Activated naive CD4-positive, alpha-beta T cell treated with anti-CD3 and anti-CD28 coated beads for 36 hours (primary cell): ENCODE results near the gene NTMT1. TPM values are rescaled to one million over a fixed set of nuclear protein-coding genes. Genes with fewer than 3 reads are reported as not detected.
"Not testable (repeated sequence)": the region's sequence is repeated elsewhere in the genome, so short reads cannot be mapped to it uniquely, and the experiment has no call there.

Experiments
- CTCF ChIA-PET: fragments of 350-600 bp; sonication (Branson Sonifier 250); formaldehyde crosslinking; loops from one replicate; lab custom pipeline; 2021; ENCODE audit warnings: antibody characterized with exemption; lab: Charles Lee
- DNase-seq: peaks from one replicate; pipeline ENCODE4 v3.0.0-alpha.2; 2020
- H3K27ac Mint-ChIP-seq: one replicate; pipeline ENCODE4 v1.8.0; 2021; ENCODE audit warnings: mild to moderate bottlenecking, mixed read lengths
- H3K27me3 Mint-ChIP-seq: one replicate; pipeline ENCODE4 v1.8.0; 2021; ENCODE audit warnings: low read depth, mixed read lengths
- H3K36me3 Mint-ChIP-seq: one replicate; pipeline ENCODE4 v1.8.0; 2021; ENCODE audit warnings: low read depth, mixed read lengths
- H3K4me1 Mint-ChIP-seq: one replicate; pipeline ENCODE4 v1.8.0; 2021; ENCODE audit warnings: low read depth, mixed read lengths
- H3K4me3 Mint-ChIP-seq: one replicate; pipeline ENCODE4 v1.8.0; 2021; ENCODE audit warnings: mild to moderate bottlenecking, moderate library complexity, mixed read lengths
- H3K9me3 Mint-ChIP-seq: one replicate; pipeline ENCODE4 v1.8.0; 2021; ENCODE audit warnings: mixed read lengths
- intact Hi-C: fragments of 100-400 bp; cut with micrococcal nuclease; formaldehyde crosslinking; loops from one replicate; pipeline ENCODE4 v1.15.1; 2023
- total RNA-seq, 2 experiments: library from RNA; stranded (reverse); gene quantifications; one replicate each; pipeline ENCODE4 v1.2.3, GENCODE V29; 2021

NTMT1 gene
- total RNA-seq, 2 experiments from 2014 or later, result 58.6 to 59.3 TPM

GRCh38 chr9:129587487-129588262 lies 38.3 kb upstream of the NTMT1 start:
- H3K4me1 Mint-ChIP-seq, result peaks cover 27% of the 10 kb centered on the region
- H3K27ac Mint-ChIP-seq, result no peak overlapping the region
- no peaks in the 10 kb centered on the region for H3K27me3 Mint-ChIP-seq
- H3K4me3 Mint-ChIP-seq, result no peak overlapping the region
- no peak for DNase-seq
- H3K9me3 Mint-ChIP-seq, result no peaks in the 10 kb centered on the region
- CTCF ChIA-PET, result interaction anchor here (0.9 kb wide), 1 partner anchor 185 kb away, joined by 3 read pairs; no protein-coding TSS in a partner anchor
- intact Hi-C loops, result no loop called here
- H3K36me3 Mint-ChIP-seq, result no peaks in the 10 kb centered on the region

- CTCF ChIA-PET, result no interaction called here
- Mint-ChIP-seq H3K4me1 (peaks cover 11% of the 10 kb centered on the region), H3K9me3 (no peaks in the 10 kb centered on the region), H3K27ac (no peak overlapping the region), H3K4me3 (no peak overlapping the region), H3K36me3 (no peaks in the 10 kb centered on the region), H3K27me3 (no peaks in the 10 kb centered on the region)
- intact Hi-C loops, result no loop called here
- DNase-seq, result no peak
Measured at GRCh38 chr9:129590466-129590865, 35.5 kb upstream of the NTMT1 start.

- no peaks in the 10 kb centered on the region for H3K9me3 Mint-ChIP-seq
- no peak overlapping the region for H3K4me3 Mint-ChIP-seq
- no peak overlapping the region for H3K27ac Mint-ChIP-seq
- no peaks in the 10 kb centered on the region for H3K27me3 Mint-ChIP-seq
- H3K36me3 Mint-ChIP-seq, result no peaks in the 10 kb centered on the region
- no peak for DNase-seq
- intact Hi-C loops, result no loop called here
- H3K4me1 Mint-ChIP-seq, result peaks cover 5% of the 10 kb centered on the region
- CTCF ChIA-PET, result interaction anchor here (0.6 kb wide), 1 partner anchor 44 kb away, joined by 7 read pairs; no protein-coding TSS in a partner anchor
Measured at GRCh38 chr9:129591916-129592315, 34.0 kb upstream of the NTMT1 start.

- DNase-seq, H3K27me3 Mint-ChIP-seq, H3K9me3 Mint-ChIP-seq, H3K4me3 Mint-ChIP-seq, CTCF ChIA-PET, H3K4me1 Mint-ChIP-seq, H3K27ac Mint-ChIP-seq, intact Hi-C loops, H3K36me3 Mint-ChIP-seq: not testable (repeated sequence)
Measured at GRCh38 chr9:129592790-129593189, 33.2 kb upstream of the NTMT1 start.

- intact Hi-C loops, result no loop called here
- H3K27me3 Mint-ChIP-seq, result peaks cover 6% of the 10 kb centered on the region
- H3K4me3 Mint-ChIP-seq, result no peak overlapping the region
- H3K36me3 Mint-ChIP-seq, result no peaks in the 10 kb centered on the region
- H3K27ac Mint-ChIP-seq, result no peak overlapping the region
- no peaks in the 10 kb centered on the region for H3K9me3 Mint-ChIP-seq
- CTCF ChIA-PET, result no interaction called here
- no peak for DNase-seq
- H3K4me1 Mint-ChIP-seq, result peaks cover 10% of the 10 kb centered on the region
Measured at GRCh38 chr9:129594632-129595031, 31.3 kb upstream of the NTMT1 start.

- intact Hi-C loops, result no loop called here
- Mint-ChIP-seq H3K27me3 (peaks cover 6% of the 10 kb centered on the region), H3K9me3 (no peaks in the 10 kb centered on the region), H3K27ac (no peak overlapping the region), H3K36me3 (no peaks in the 10 kb centered on the region), H3K4me3 (no peak overlapping the region), H3K4me1 (peaks cover 10% of the 10 kb centered on the region)
- CTCF ChIA-PET, result interaction anchor here (1.7 kb wide), 1 partner anchor 453 kb away, joined by 6 read pairs; no protein-coding TSS in a partner anchor
- DNase-seq, result no peak
Measured at GRCh38 chr9:129595311-129595741, 30.6 kb upstream of the NTMT1 start.

- Mint-ChIP-seq H3K9me3 (no peaks in the 10 kb centered on the region), H3K4me3 (no peak overlapping the region), H3K27ac (no peak overlapping the region), H3K4me1 (peaks cover 10% of the 10 kb centered on the region), H3K27me3 (peaks cover 6% of the 10 kb centered on the region), H3K36me3 (no peaks in the 10 kb centered on the region)
- intact Hi-C loops, result no loop called here
- CTCF ChIA-PET, result interaction anchor here (1.1 to 1.7 kb wide), 2 partner anchors 28 to 453 kb away, joined by 3 to 6 read pairs; no protein-coding TSS in a partner anchor
- no peak for DNase-seq
Measured at GRCh38 chr9:129595903-129596540, 29.9 kb upstream of the NTMT1 start.

GRCh38 chr9:129596541-129597331 lies 29.2 kb upstream of the NTMT1 start:
- no peaks in the 10 kb centered on the region for H3K9me3 Mint-ChIP-seq
- H3K27ac Mint-ChIP-seq, result no peak overlapping the region
- H3K27me3 Mint-ChIP-seq, result peaks cover 6% of the 10 kb centered on the region
- H3K4me3 Mint-ChIP-seq, result peak overlapping the region; percentile 33
- no peak for DNase-seq
- CTCF ChIA-PET, result interaction anchor here (0.6 to 1.7 kb wide), 3 partner anchors 27 to 454 kb away, joined by 3 to 6 read pairs (median 3); no protein-coding TSS in a partner anchor
- intact Hi-C loops, result no loop called here
- no peaks in the 10 kb centered on the region for H3K36me3 Mint-ChIP-seq
- peaks cover 10% of the 10 kb centered on the region for H3K4me1 Mint-ChIP-seq

- intact Hi-C loops, result no loop called here
- peaks cover 10% of the 10 kb centered on the region for H3K4me1 Mint-ChIP-seq
- H3K27ac Mint-ChIP-seq, result no peak overlapping the region
- no peaks in the 10 kb centered on the region for H3K36me3 Mint-ChIP-seq
- CTCF ChIA-PET, result interaction anchor here (0.6 to 1.4 kb wide), 2 partner anchors 192 to 458 kb away, joined by 3 to 4 read pairs; no protein-coding TSS in a partner anchor
- H3K27me3 Mint-ChIP-seq, result peaks cover 6% of the 10 kb centered on the region
- DNase-seq, result peak; percentile 58
- peak overlapping the region; percentile 3 for H3K4me3 Mint-ChIP-seq
- H3K9me3 Mint-ChIP-seq, result no peaks in the 10 kb centered on the region
Measured at GRCh38 chr9:129597355-129598088, 28.4 kb upstream of the NTMT1 start.

GRCh38 chr9:129598089-129598596 lies 27.8 kb upstream of the NTMT1 start:
- no peak for DNase-seq
- CTCF ChIA-PET, result interaction anchor here (1.4 kb wide), 1 partner anchor 459 kb away, joined by 4 read pairs; no protein-coding TSS in a partner anchor
- Mint-ChIP-seq H3K36me3 (no peaks in the 10 kb centered on the region), H3K27ac (no peak overlapping the region), H3K9me3 (no peaks in the 10 kb centered on the region), H3K27me3 (peaks cover 6% of the 10 kb centered on the region), H3K4me3 (peak overlapping the region; percentile 3), H3K4me1 (peaks cover 14% of the 10 kb centered on the region)
- intact Hi-C loops, result no loop called here

- DNase-seq, result no peak
- peaks cover 20% of the 10 kb centered on the region for H3K4me1 Mint-ChIP-seq
- no peaks in the 10 kb centered on the region for H3K9me3 Mint-ChIP-seq
- H3K27me3 Mint-ChIP-seq, result peaks cover 6% of the 10 kb centered on the region
- intact Hi-C loops, result no loop called here
- H3K27ac Mint-ChIP-seq, result no peak overlapping the region
- no peaks in the 10 kb centered on the region for H3K36me3 Mint-ChIP-seq
- no peak overlapping the region for H3K4me3 Mint-ChIP-seq
- CTCF ChIA-PET, result interaction anchor here (0.7 kb wide), 1 partner anchor 281 kb away, joined by 4 read pairs; no protein-coding TSS in a partner anchor
Measured at GRCh38 chr9:129601082-129601674, 24.8 kb upstream of the NTMT1 start.
